GM19025 (cell line): ENCODE measurements around the gene PTX4.

Source experiments
- ATAC-seq: cut with Tn5 transposase; IDR thresholded peaks from one replicate; pipeline ENCODE4 v1.9.1; 2021; ENCODE audit warnings: mild to moderate bottlenecking, low read depth, moderate library complexity; ENCODE audit not compliant: unreplicated experiment

PTX4 gene

GRCh38 chr16:1465567-1465915, 23.2 kb downstream of the PTX4 start:
- ATAC-seq: no peak

- no peak for ATAC-seq
Measured at GRCh38 chr16:1464894-1465566, 23.7 kb downstream of the PTX4 start.

GRCh38 chr16:1464196-1464893, 24.4 kb downstream of the PTX4 start:
- no peak for ATAC-seq

GRCh38 chr16:1461146-1461545, 27.6 kb downstream of the PTX4 start:
- no peak for ATAC-seq

- no peak for ATAC-seq
Measured at GRCh38 chr16:1460602-1461138, 28.1 kb downstream of the PTX4 start.

GRCh38 chr16:1459967-1460366, 28.8 kb downstream of the PTX4 start:
- no peak for ATAC-seq

- no peak for ATAC-seq
Measured at GRCh38 chr16:1458977-1459341, 29.8 kb downstream of the PTX4 start.

- no peak for ATAC-seq
Measured at GRCh38 chr16:1458336-1458976, 30.3 kb downstream of the PTX4 start.

GRCh38 chr16:1457489-1458245, 31.1 kb downstream of the PTX4 start:
- no peak for ATAC-seq

GRCh38 chr16:1456951-1457350, 31.8 kb downstream of the PTX4 start:
- no peak for ATAC-seq

GRCh38 chr16:1455190-1456171, 33.3 kb downstream of the PTX4 start:
- ATAC-seq: no peak

GRCh38 chr16:1454561-1454960, 34.2 kb downstream of the PTX4 start:
- no peak for ATAC-seq

- no peak for ATAC-seq
Measured at GRCh38 chr16:1453316-1453715, 35.4 kb downstream of the PTX4 start.

GRCh38 chr16:1452530-1452929, 36.2 kb downstream of the PTX4 start:
- ATAC-seq: no peak

GRCh38 chr16:1451702-1452392, 36.9 kb downstream of the PTX4 start:
- no peak for ATAC-seq

- no peak for ATAC-seq
Measured at GRCh38 chr16:1450841-1451240, 37.9 kb downstream of the PTX4 start.

- ATAC-seq: no peak
Measured at GRCh38 chr16:1450218-1450617, 38.5 kb downstream of the PTX4 start.

GRCh38 chr16:1449201-1449788, 39.4 kb downstream of the PTX4 start:
- ATAC-seq: no peak
